Colonic mucosa (tissue), 4 donors: ENCODE data around the gene CEP152. TPM values are rescaled to one million over a fixed set of nuclear protein-coding genes. Genes with fewer than 3 reads are reported as not detected.
A peak's percentile ranks its signal among the peaks of the same experiment; 100 is the strongest.
"Not testable (repeated sequence)": the region's sequence is repeated elsewhere in the genome, so short reads cannot be mapped to it uniquely, and the experiment has no call there.

Experiments used
- DNase-seq: peaks from one replicate; pipeline ENCODE4 v3.0.0-alpha.2; 2020
- H3K27ac ChIP-seq: fragments of 200-600 bp; one replicate; pipeline ENCODE4 v1.8.0; 2021
- H3K27me3 ChIP-seq: fragments of 200-600 bp; one replicate; pipeline ENCODE4 v1.8.0; 2021
- H3K36me3 ChIP-seq: fragments of 200-600 bp; one replicate; pipeline ENCODE4 v1.8.0; 2021
- H3K4me1 ChIP-seq: fragments of 200-600 bp; one replicate; pipeline ENCODE4 v1.8.0; 2021; ENCODE audit warnings: mild to moderate bottlenecking
- H3K4me3 ChIP-seq: fragments of 200-600 bp; one replicate; pipeline ENCODE4 v1.8.0; 2021
- H3K9ac ChIP-seq, 2 donors: one replicate each; pipeline ENCODE4 v1.7.0; 2013; ENCODE audit warnings: control low read depth in 2 of 2, low read depth in 2 of 2, low read length in 2 of 2
- H3K9me3 ChIP-seq: fragments of 200-600 bp; one replicate; pipeline ENCODE4 v1.8.0; 2021
- intact Hi-C: fragments of 100-400 bp; cut with DNase I; formaldehyde crosslinking; loops from one replicate; pipeline ENCODE4 v1.14.1; 2022
- total RNA-seq, 2 donors: library from RNA; stranded (reverse); fragmentation: NEBNext Ultra II Directional in 1 of 2; extraction: Animal tissue kit (Norgen Biotek cat#: 25700) in 1 of 2; gene quantifications; one replicate each; pipeline ENCODE4 v1.2.1, GENCODE V29; 2021
- TF ChIP-seq, protein P1 (sequence below): fragments of 200-600 bp; IDR thresholded peaks from one replicate; pipeline ENCODE4 v1.8.0; 2022; ENCODE audit warnings: antibody characterized with exemption, mild to moderate bottlenecking
- donor health status: healthy.
- donor health status: DM: no; HTN: no; CAD: no.
- donor health status: DM: no; HTN: no; CAD: no.

The CEP152 gene
- total RNA-seq, 2 donors from 2014 or later: 4.8 to 11.8 TPM

DNA sequence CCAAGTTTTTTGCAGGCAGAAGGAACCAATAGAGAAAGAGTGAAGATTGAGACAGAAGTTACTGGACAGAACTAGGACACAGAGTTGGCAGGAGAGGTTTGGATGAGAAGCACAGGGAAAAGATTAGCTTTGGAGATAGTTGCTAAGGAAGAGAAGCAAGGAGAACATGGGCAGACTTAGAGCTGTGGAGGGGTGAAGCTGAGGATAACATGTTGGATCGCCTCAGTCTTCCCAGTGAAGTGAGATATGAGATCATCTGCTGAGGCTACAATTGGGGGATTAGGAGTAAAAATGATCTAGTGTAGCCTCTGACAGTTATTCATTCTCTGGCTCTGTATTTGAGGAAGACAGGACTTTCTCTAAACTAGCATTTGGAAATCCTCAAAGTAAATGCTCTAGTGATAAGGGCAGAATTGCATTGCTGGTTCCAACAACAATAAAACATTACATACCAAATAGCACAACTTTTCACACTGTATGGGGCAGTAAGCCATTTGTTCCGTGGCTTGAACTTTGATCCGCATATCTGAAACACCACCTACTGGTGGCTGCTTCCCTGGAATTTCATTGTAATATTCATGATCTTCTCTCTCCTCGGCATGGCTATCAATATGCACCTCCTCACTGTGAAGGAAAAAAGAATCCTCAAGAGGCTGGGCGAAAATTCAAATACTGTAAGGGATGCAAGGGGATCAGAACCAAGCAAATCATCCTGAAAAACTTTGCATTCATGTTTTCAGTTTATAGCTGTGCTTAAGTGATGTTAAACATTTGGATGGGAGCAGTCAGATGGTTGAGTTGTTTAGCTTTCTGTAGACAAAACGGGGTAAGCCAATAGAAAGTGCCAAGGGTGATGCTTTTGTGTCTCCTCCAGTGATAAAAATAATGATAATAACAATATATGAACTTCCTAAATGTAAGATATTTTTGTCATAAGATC lies 44.9 kb upstream of the CEP152 start:
- no peaks in the 10 kb centered on the region for H3K36me3 ChIP-seq
- TF ChIP-seq, protein P1, sequence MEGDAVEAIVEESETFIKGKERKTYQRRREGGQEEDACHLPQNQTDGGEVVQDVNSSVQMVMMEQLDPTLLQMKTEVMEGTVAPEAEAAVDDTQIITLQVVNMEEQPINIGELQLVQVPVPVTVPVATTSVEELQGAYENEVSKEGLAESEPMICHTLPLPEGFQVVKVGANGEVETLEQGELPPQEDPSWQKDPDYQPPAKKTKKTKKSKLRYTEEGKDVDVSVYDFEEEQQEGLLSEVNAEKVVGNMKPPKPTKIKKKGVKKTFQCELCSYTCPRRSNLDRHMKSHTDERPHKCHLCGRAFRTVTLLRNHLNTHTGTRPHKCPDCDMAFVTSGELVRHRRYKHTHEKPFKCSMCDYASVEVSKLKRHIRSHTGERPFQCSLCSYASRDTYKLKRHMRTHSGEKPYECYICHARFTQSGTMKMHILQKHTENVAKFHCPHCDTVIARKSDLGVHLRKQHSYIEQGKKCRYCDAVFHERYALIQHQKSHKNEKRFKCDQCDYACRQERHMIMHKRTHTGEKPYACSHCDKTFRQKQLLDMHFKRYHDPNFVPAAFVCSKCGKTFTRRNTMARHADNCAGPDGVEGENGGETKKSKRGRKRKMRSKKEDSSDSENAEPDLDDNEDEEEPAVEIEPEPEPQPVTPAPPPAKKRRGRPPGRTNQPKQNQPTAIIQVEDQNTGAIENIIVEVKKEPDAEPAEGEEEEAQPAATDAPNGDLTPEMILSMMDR: peak; percentile 46
- H3K9me3 ChIP-seq: no peaks in the 10 kb centered on the region
- no peaks in the 10 kb centered on the region for H3K27me3 ChIP-seq
- intact Hi-C loops: no loop called here
- peak; percentile 46 for DNase-seq
- H3K9ac ChIP-seq: no peak overlapping the region
- no peak overlapping the region for H3K4me3 ChIP-seq
- no peak overlapping the region for H3K27ac ChIP-seq
- no peaks in the 10 kb centered on the region for H3K4me1 ChIP-seq

GRCh38 chr15:48854434-48854833 lies 43.6 kb upstream of the CEP152 start:
- H3K4me1 ChIP-seq, intact Hi-C loops, H3K9me3 ChIP-seq, H3K27ac ChIP-seq, H3K27me3 ChIP-seq, H3K36me3 ChIP-seq, H3K4me3 ChIP-seq, H3K9ac ChIP-seq, DNase-seq: not testable (repeated sequence)

DNA sequence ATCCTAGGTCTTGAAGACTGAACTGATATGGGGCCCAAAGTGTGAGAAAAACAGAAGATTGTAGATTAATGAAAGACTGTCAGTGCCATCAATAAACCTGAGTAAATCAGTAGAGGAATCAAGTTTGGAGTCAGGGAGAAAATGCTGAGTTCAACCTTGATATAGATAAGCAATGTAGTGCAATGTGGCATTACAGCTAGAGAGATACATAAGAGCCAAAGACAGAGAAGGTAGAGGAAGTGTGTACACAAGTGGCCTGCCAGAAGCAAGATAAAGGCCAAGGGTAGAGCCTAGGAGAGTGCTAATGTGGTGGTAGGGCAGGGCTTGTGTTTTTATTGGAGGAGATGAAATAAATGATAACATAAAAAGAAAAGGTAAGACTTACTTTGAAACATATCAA lies 41.1 kb upstream of the CEP152 start:
- H3K9ac ChIP-seq: no peak overlapping the region

DNA sequence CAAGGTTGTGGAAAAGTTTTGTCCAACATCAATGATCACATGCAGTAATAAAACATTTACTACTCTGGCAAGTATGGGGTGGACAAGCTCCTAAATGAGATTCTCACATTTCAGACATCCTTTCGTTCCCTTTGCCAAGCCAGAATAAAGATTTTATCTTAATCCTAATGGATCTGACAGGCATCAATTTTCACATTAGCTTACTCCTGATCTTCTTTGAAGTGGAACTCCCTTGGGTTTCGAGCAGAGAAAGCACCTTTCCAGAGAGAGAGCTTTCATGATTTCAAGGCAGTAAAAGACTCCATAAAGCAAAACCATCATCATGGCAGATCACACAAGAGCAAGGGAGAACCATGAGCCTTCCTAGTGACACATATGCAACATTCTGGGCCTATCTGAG lies 39.8 kb upstream of the CEP152 start:
- Histone ChIP-seq H3K9ac (no peak overlapping the region), H3K27me3 (no peaks in the 10 kb centered on the region), H3K27ac (no peak overlapping the region), H3K4me1 (no peaks in the 10 kb centered on the region), H3K9me3 (no peaks in the 10 kb centered on the region), H3K4me3 (no peak overlapping the region), H3K36me3 (no peaks in the 10 kb centered on the region)
- intact Hi-C loops: no loop called here
- DNase-seq: no peak
- TF ChIP-seq, protein P1: no peak

More for the DNA sequence above, 41.1 kb upstream of the CEP152 start:
- Histone ChIP-seq H3K27me3 (no peaks in the 10 kb centered on the region), H3K27ac (no peak overlapping the region), H3K4me1 (no peaks in the 10 kb centered on the region), H3K9me3 (no peaks in the 10 kb centered on the region), H3K4me3 (no peak overlapping the region), H3K36me3 (no peaks in the 10 kb centered on the region)
- intact Hi-C loops: no loop called here
- DNase-seq: no peak
- TF ChIP-seq, protein P1: no peak

DNA sequence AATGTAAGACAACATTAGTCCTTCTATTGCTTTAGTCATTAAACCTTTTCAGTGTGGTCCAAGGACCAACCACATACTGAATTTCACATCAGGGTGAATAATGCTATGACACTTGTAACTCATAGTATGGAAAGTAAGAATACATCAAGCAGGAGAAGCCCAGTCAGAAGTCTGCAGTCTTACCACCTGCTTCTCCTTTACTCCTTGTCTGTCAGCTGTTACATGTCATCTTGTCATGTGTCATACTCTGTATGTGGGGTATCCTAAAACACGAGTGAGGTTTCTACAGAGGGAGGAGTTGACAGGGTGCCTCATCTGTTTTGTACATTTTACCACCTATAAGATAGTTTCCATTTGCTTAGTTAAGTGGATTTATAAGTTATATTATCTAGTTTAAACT lies 34.3 kb upstream of the CEP152 start:
- no peaks in the 10 kb centered on the region for H3K4me1 ChIP-seq
- TF ChIP-seq, protein P1: no peak
- no peak overlapping the region for H3K27ac ChIP-seq
- intact Hi-C loops: no loop called here
- no peaks in the 10 kb centered on the region for H3K27me3 ChIP-seq
- no peak overlapping the region for H3K4me3 ChIP-seq
- no peak overlapping the region for H3K9ac ChIP-seq
- no peak for DNase-seq
- H3K9me3 ChIP-seq: no peaks in the 10 kb centered on the region
- no peaks in the 10 kb centered on the region for H3K36me3 ChIP-seq

DNA sequence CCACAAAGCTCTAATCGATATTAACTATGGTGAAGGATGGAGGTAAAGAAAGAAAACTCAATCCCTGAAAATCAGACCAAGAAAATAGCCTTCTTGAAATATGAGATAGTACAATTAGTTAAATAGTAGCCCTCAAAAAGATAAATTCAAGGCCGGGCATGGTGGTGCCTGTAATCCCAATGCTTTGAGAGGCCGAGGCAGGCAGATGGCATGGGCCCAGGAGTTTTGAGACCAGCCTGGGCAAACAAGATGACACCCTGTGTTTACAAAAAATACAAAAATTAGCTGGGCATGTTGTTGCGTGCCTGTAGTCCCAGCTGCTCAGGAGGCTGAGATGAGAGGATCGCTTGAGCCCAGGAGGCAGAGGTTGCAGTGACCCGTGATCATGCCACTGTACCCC lies 31.6 kb upstream of the CEP152 start:
- intact Hi-C loops: no loop called here
- H3K4me1 ChIP-seq: no peaks in the 10 kb centered on the region
- H3K9me3 ChIP-seq: no peaks in the 10 kb centered on the region
- no peak overlapping the region for H3K27ac ChIP-seq
- no peak overlapping the region for H3K4me3 ChIP-seq
- TF ChIP-seq, protein P1: no peak
- H3K36me3 ChIP-seq: no peaks in the 10 kb centered on the region
- no peaks in the 10 kb centered on the region for H3K27me3 ChIP-seq
- no peak overlapping the region for H3K9ac ChIP-seq
- DNase-seq: no peak
